ENCODE measurements around the gene TIE1. TPM values are rescaled to one million over a fixed set of nuclear protein-coding genes. Genes with fewer than 3 reads are reported as not detected.
A peak's percentile ranks its signal among the peaks of the same experiment; 100 is the strongest.

Gene TIE1
- total and polyA plus RNA-seq, 7 donors: 8.2 to 29.7 (median 10.9) TPM

DNA sequence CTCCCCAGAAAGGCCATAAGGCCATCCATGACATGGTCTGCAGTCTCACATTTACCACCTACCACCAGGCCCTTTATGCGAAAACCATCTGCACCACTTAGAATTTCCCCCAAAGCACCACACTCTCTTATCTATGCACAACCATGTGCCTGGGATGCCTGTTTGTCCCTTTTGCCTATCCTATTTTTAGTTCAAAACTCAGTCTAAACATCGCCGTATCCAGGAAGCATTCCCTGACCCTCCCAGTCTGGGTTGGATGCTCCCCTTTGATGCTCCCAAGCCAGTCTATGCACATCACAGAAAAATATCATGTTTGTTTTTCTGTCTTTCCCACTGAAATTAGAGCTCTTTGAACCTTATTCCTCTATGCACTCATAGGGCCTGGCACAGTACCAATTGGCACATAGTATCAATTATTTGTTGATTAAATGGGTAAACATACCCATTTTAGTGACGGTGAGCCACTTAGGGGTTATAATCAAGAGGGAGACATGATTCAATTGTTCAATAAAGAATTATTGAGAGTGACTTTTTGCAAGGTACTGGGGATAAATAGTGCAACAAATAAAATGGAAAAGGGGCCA, 43.6 kb downstream of the TIE1 start:
- ATAC-seq (no peak), DNase-seq (no peak)
- Histone ChIP-seq H3K27ac (no peak overlapping the region), H3K4me1 (peaks cover 4% of the 10 kb centered on the region), H3K27me3 (ENCODE audit: insufficient read depth in 3 of 3, low read length in 2 of 3) (no peaks in the 10 kb centered on the region), H3K9me3 (no peaks in the 10 kb centered on the region), H3K4me3 (no peak overlapping the region), H3K36me3 (ENCODE audit: insufficient read depth in 1 of 2, low read depth in 1 of 2) (no peaks in the 10 kb centered on the region)
- TF ChIP-seq, protein P1, sequence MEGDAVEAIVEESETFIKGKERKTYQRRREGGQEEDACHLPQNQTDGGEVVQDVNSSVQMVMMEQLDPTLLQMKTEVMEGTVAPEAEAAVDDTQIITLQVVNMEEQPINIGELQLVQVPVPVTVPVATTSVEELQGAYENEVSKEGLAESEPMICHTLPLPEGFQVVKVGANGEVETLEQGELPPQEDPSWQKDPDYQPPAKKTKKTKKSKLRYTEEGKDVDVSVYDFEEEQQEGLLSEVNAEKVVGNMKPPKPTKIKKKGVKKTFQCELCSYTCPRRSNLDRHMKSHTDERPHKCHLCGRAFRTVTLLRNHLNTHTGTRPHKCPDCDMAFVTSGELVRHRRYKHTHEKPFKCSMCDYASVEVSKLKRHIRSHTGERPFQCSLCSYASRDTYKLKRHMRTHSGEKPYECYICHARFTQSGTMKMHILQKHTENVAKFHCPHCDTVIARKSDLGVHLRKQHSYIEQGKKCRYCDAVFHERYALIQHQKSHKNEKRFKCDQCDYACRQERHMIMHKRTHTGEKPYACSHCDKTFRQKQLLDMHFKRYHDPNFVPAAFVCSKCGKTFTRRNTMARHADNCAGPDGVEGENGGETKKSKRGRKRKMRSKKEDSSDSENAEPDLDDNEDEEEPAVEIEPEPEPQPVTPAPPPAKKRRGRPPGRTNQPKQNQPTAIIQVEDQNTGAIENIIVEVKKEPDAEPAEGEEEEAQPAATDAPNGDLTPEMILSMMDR (IDR thresholded peaks at IDR 0.05): no peak
- intact Hi-C loops (cut with DNase I): no loop called here
- WGBS, 3 donors: 41 to 54% (median 52%) methylated on average over 4 of the region's 4 CpGs

DNA sequence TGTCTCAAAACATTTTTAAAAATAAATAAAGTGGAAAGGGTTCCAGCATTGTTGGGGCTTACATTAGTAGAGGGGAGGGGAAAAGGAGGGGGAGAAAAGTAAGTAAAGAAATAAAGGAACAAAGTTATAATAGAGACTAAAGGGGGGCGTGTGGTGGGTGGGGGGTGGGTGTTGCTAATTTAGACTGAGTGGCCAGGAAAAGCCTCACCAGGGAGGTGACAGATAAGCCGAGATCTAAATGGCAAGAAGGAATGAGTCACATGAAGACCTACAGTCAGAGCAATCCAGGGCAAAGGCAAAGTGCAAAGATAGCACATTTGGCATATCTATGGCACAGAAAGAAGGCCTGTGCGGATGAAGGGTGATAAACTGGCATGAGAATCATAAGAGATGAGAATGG, 44.3 kb downstream of the TIE1 start:
- intact Hi-C loops (cut with DNase I): no loop called here
- peak overlapping the region; percentile 53 for H3K27ac ChIP-seq
- H3K9me3 ChIP-seq: no peaks in the 10 kb centered on the region
- ATAC-seq (peak in 3 of 4 donors; percentile 39 to 65 (median 61)), DNase-seq (no peak)
- WGBS, 3 donors: 34 to 42% (median 40%) methylated on average over 2 to 3 of the region's 3 CpGs
- peaks cover 4% of the 10 kb centered on the region for H3K4me1 ChIP-seq
- no peaks in the 10 kb centered on the region for H3K27me3 ChIP-seq (ENCODE audit: insufficient read depth in 3 of 3, low read length in 2 of 3)
- H3K36me3 ChIP-seq (ENCODE audit: insufficient read depth in 1 of 2, low read depth in 1 of 2): no peaks in the 10 kb centered on the region
- TF ChIP-seq, protein P1 (IDR thresholded peaks at IDR 0.05): no peak
- no peak overlapping the region for H3K4me3 ChIP-seq

DNA sequence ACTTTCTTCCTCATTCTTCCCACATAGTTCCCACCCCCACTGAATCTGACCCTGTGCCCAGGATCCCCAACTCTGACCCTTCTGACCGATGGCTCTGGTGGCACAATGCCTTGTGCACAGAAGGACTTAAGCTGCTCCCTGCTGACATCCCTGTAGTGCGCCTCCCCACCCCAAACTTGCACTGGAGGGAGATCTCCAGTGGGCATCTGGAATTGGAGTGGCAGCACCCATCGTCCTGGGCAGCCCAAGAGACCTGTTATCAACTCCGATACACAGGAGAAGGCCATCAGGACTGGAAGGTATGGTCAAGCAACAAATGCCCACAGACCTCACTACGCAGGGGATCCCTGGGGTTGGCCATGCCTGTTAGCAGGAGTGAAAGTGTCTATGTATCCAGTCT, 45.9 kb downstream of the TIE1 start:
- intact Hi-C loops (cut with DNase I): no loop called here
- TF ChIP-seq, protein P1 (IDR thresholded peaks at IDR 0.05): no peak
- Histone ChIP-seq H3K4me1 (peaks cover 4% of the 10 kb centered on the region), H3K9me3 (no peaks in the 10 kb centered on the region), H3K27ac (no peak overlapping the region), H3K27me3 (ENCODE audit: insufficient read depth in 3 of 3, low read length in 2 of 3) (no peaks in the 10 kb centered on the region), H3K4me3 (no peak overlapping the region), H3K36me3 (ENCODE audit: insufficient read depth in 1 of 2, low read depth in 1 of 2) (no peaks in the 10 kb centered on the region)
- DNase-seq (no peak), ATAC-seq (no peak)
- 84 to 92% (median 85%) methylated on average over 5 of the region's 5 CpGs for WGBS, 3 donors

DNA sequence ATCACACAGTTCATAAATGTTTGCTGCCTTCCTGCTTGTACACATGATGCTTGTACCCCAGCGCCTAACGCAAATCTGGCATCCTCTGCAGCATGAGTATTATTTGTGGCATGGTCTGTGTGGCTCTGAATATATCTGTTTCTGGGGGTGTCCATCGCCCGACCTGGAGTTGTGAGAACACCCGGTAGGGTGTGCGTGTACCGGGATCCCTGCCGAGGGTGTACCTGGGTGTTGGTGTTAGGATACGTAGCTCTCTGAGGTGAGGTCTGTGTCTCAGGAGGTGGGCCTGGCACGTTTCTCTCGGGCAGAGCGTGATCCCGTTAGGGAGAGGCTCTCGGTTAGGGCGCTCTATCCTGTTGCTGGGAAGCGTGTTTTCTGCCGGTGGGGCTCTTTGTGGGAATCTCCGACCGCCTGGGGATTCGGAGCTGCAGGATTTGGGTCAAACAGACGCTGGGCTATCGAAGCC, 47.6 kb downstream of the TIE1 start:
- DNase-seq (no peak), ATAC-seq (peak; percentile 15 to 35 (median 28))
- 12 to 20% (median 12%) methylated on average over 21 to 22 of the region's 22 CpGs for WGBS, 3 donors
- Histone ChIP-seq H3K27me3 (ENCODE audit: insufficient read depth in 3 of 3, low read length in 2 of 3) (no peaks in the 10 kb centered on the region), H3K9me3 (no peaks in the 10 kb centered on the region), H3K36me3 (ENCODE audit: insufficient read depth in 1 of 2, low read depth in 1 of 2) (no peaks in the 10 kb centered on the region), H3K4me3 (peak overlapping the region; percentile 82), H3K27ac (peak overlapping the region; percentile 74), H3K4me1 (peaks cover 4% of the 10 kb centered on the region)
- intact Hi-C loops (cut with DNase I): no loop called here
- TF ChIP-seq, protein P1 (IDR thresholded peaks at IDR 0.05): no peak

All from psoas muscle (tissue), 8 donors.